ENCODE measurements around the gene CHD5. TPM values are rescaled to one million over a fixed set of nuclear protein-coding genes. Genes with fewer than 3 reads are reported as not detected.

CHD5 gene
- total and polyA plus RNA-seq, 2 of the 4 experiments (the other 2 are of a cell fraction), result under 0.01 to 0.09 TPM

- Histone ChIP-seq H3K9me3 (ENCODE audit: control insufficient read depth, insufficient read depth, low read length) (no peaks in the 10 kb centered on the region), H4K20me1 (ENCODE audit: insufficient read depth, low read length) (no peaks in the 10 kb centered on the region), H4K5ac (ENCODE audit: low read depth, low read length) (no peak overlapping the region), H2BK20ac (ENCODE audit: low read depth, low read length) (no peak overlapping the region), H3K4ac (ENCODE audit: low read depth, low read length) (no peak overlapping the region), H2AK9ac (replicated peaks; ENCODE audit: low read depth, low read length, poor library complexity) (no peak overlapping the region), H3K14ac (replicated peaks; ENCODE audit: low read depth, low read length) (no peak overlapping the region), H2BK5ac (ENCODE audit: low read depth, low read length, poor library complexity, severe bottlenecking) (no peak overlapping the region), H3K23ac (ENCODE audit: low read depth, low read length) (no peak overlapping the region), H2BK15ac (ENCODE audit: low read depth, low read length) (no peak overlapping the region), H3K27ac (ENCODE audit: insufficient read depth, low read length) (no peak overlapping the region), H2AFZ (replicated peaks; ENCODE audit: low read length, poor library complexity) (no peak overlapping the region), H3K79me1 (ENCODE audit: low read depth in 1 of 2, low read length in 2 of 2) (no peaks in the 10 kb centered on the region), H2BK120ac (ENCODE audit: low read depth, low read length) (no peak overlapping the region), H3K56ac (ENCODE audit: extremely low read depth, insufficient read depth, low read length) (no peak overlapping the region), H3K9me1 (ENCODE audit: insufficient read depth, low read length) (no peaks in the 10 kb centered on the region), H4K91ac (ENCODE audit: insufficient read depth, low read depth, low read length) (no peak overlapping the region), H3K27me3 (ENCODE audit: control insufficient read depth, insufficient read depth, low read length) (peaks cover 3% of the 10 kb centered on the region; the same call in 1 of the 2 replicates), H2AK5ac (ENCODE audit: low read depth, low read length) (no peak overlapping the region), H3K18ac (ENCODE audit: low read depth, low read length) (no peak overlapping the region), H3K4me1 (ENCODE audit: control insufficient read depth, insufficient read depth, low read length) (no peaks in the 10 kb centered on the region), H3K4me3 (ENCODE audit: insufficient read depth, low read depth, low read length) (no peak overlapping the region), H3K9ac (ENCODE audit: low read depth, low read length) (no peak overlapping the region), H4K8ac (ENCODE audit: low read depth in 2 of 2, low read length in 2 of 2) (no peak overlapping the region), H3K36me3 (ENCODE audit: control insufficient read depth, insufficient read depth, low read length) (no peaks in the 10 kb centered on the region), H3K4me2 (ENCODE audit: low read depth, low read length) (no peak overlapping the region)
- ChIA-PET POLR2A (ENCODE audit: unreplicated experiment) (no interaction called here), CTCF (no interaction called here)
- dilution Hi-C loops (cut with HindIII; ENCODE audit: low sequenced_read_pairs, unreplicated experiment) (no loop called here), intact Hi-C loops (cut with micrococcal nuclease) (no loop called here), in situ Hi-C loops (cut with MboI; ENCODE audit: low sequenced_read_pairs) (no loop called here)
- ATAC-seq (ENCODE audit: low read depth) (no peak), DNase-seq (no peak)
- TF ChIP-seq MAZ (IDR thresholded peaks at IDR 0.05; ENCODE audit: borderline replicate concordance, low read depth, low read length) (no peak), BHLHE40 (IDR thresholded peaks at IDR 0.05; ENCODE audit: low read depth, low read length) (no peak), RFX5 (IDR thresholded peaks at IDR 0.05; ENCODE audit: low read depth, low read length) (no peak), RAD21 (IDR thresholded peaks at IDR 0.05; ENCODE audit: low read length) (no peak)
- no TSS peak for BruUV-seq (replicated peaks)
- WGBS, 2 experiments (ENCODE audit: extremely low coverage in 2 of 2, insufficient read length in 1 of 2), result 82% methylated on average over 7 of the region's 15 CpGs; no CpG with 5 or more reads in 1 of the 2 experiments
Observed at GRCh38 chr1:6073480-6074053, 106.6 kb downstream of the CHD5 start.

Measured in IMR-90 (cell line).